SU-DHL-6 (cell line): ENCODE data around the gene KRT78.

Source experiments
- CTCF ChIP-seq: fragments of 200-600 bp; sonication (generic); IDR thresholded peaks from one replicate; pipeline ENCODE4 v1.5.1; 2017; ENCODE audit warnings: antibody characterized with exemption, mild to moderate bottlenecking, low read length, moderate library complexity; ENCODE audit not compliant: insufficient read depth, poor library complexity, severe bottlenecking
- EZH2phosphoT487 ChIP-seq: fragments of 200-600 bp; sonication (generic), shearing (Covaris generic); conservative IDR thresholded peaks from 2 replicates; pipeline ENCODE4 v1.6.1; 2018; ENCODE audit warnings: mild to moderate bottlenecking, antibody characterized with exemption, low read length, moderate library complexity, mixed read lengths

- no peak for TF ChIP-seq CTCF
- TF ChIP-seq EZH2phosphoT487: no peak
These were observed 51.8 kb downstream of the KRT78 start for GRCh38 chr12:52796839-52797528.
